Memory B cell (primary cell): Measurements from ENCODE around the gene OPA3.

Source experiments
- ATAC-seq: fragments of 150-1000 bp; cut with Tn5 transposase; 2 replicates; pipeline ENCODE4 v1.10.0; 2021; ENCODE audit warnings: low read depth, mild to moderate bottlenecking, moderate library complexity
- DNase-seq, 2 donors: peaks; one replicate each; pipeline ENCODE4 v3.0.0; 2022; ENCODE audit warnings: low spot score in 2 of 2
- H3K27ac Mint-ChIP-seq: one replicate; pipeline ENCODE4 v1.8.0; 2022; ENCODE audit warnings: mild to moderate bottlenecking, moderate library complexity, mixed read lengths
- H3K27me3 Mint-ChIP-seq: one replicate; pipeline ENCODE4 v1.8.0; 2022; ENCODE audit warnings: mixed read lengths
- H3K36me3 Mint-ChIP-seq: one replicate; pipeline ENCODE4 v1.8.0; 2022; ENCODE audit warnings: mild to moderate bottlenecking, mixed read lengths
- H3K4me1 Mint-ChIP-seq: one replicate; pipeline ENCODE4 v1.8.0; 2022; ENCODE audit warnings: mixed read lengths
- H3K4me3 Mint-ChIP-seq: one replicate; pipeline ENCODE4 v1.8.0; 2022; ENCODE audit warnings: mild to moderate bottlenecking, moderate library complexity, mixed read lengths
- H3K9me3 Mint-ChIP-seq: one replicate; pipeline ENCODE4 v1.8.0; 2022; ENCODE audit warnings: mixed read lengths

OPA3 gene

GRCh38 chr19:45590300-45591003, 5.8 kb upstream of the OPA3 start:
- no peaks in the 10 kb centered on the region for H3K9me3 Mint-ChIP-seq
- H3K27me3 Mint-ChIP-seq: peaks cover 29% of the 10 kb centered on the region
- H3K27ac Mint-ChIP-seq: no peak overlapping the region
- H3K4me3 Mint-ChIP-seq: no peak overlapping the region
- DNase-seq (no peak), ATAC-seq (no peak)
- peaks cover 9% of the 10 kb centered on the region for H3K4me1 Mint-ChIP-seq
- no peaks in the 10 kb centered on the region for H3K36me3 Mint-ChIP-seq

GRCh38 chr19:45589768-45590167, 5.2 kb upstream of the OPA3 start:
- no peak for DNase-seq
- Mint-ChIP-seq H3K27ac (no peak overlapping the region), H3K4me1 (peaks cover 12% of the 10 kb centered on the region), H3K4me3 (no peak overlapping the region), H3K9me3 (no peaks in the 10 kb centered on the region), H3K36me3 (no peaks in the 10 kb centered on the region), H3K27me3 (peaks cover 29% of the 10 kb centered on the region)
- ATAC-seq: no peak

GRCh38 chr19:45587873-45588272, 3.3 kb upstream of the OPA3 start:
- H3K27ac Mint-ChIP-seq: no peak overlapping the region
- no peaks in the 10 kb centered on the region for H3K36me3 Mint-ChIP-seq
- ATAC-seq (no peak), DNase-seq (no peak)
- no peak overlapping the region for H3K4me3 Mint-ChIP-seq
- peaks cover 29% of the 10 kb centered on the region for H3K27me3 Mint-ChIP-seq
- no peaks in the 10 kb centered on the region for H3K9me3 Mint-ChIP-seq
- H3K4me1 Mint-ChIP-seq: peaks cover 17% of the 10 kb centered on the region

- peak overlapping the region; percentile 94 for H3K27ac Mint-ChIP-seq
Observed at GRCh38 chr19:45585158-45585577, 566 bp upstream of the OPA3 start.

GRCh38 chr19:45581576-45581975, 3.0 kb downstream of the OPA3 start:
- Mint-ChIP-seq H3K27ac (no peak overlapping the region), H3K4me1 (peaks cover 20% of the 10 kb centered on the region), H3K9me3 (no peaks in the 10 kb centered on the region), H3K4me3 (no peak overlapping the region), H3K27me3 (no peaks in the 10 kb centered on the region), H3K36me3 (peaks cover 5% of the 10 kb centered on the region)
- ATAC-seq (no peak), DNase-seq (no peak)

More at GRCh38 chr19:45585158-45585577, 566 bp upstream of the OPA3 start:
- H3K27me3 Mint-ChIP-seq: peaks cover 9% of the 10 kb centered on the region
- DNase-seq (no peak), ATAC-seq (no peak)
- peaks cover 15% of the 10 kb centered on the region for H3K4me1 Mint-ChIP-seq
- no peaks in the 10 kb centered on the region for H3K9me3 Mint-ChIP-seq
- H3K4me3 Mint-ChIP-seq: peak overlapping the region; percentile 83
- peaks cover 4% of the 10 kb centered on the region for H3K36me3 Mint-ChIP-seq

GRCh38 chr19:45578861-45579260, 5.7 kb downstream of the OPA3 start:
- Mint-ChIP-seq H3K36me3 (peaks cover 7% of the 10 kb centered on the region), H3K9me3 (no peaks in the 10 kb centered on the region), H3K27ac (no peak overlapping the region), H3K27me3 (no peaks in the 10 kb centered on the region), H3K4me1 (peaks cover 16% of the 10 kb centered on the region), H3K4me3 (no peak overlapping the region)
- no peak for ATAC-seq
- no peak for DNase-seq

GRCh38 chr19:45577111-45577905, 7.3 kb downstream of the OPA3 start:
- peaks cover 7% of the 10 kb centered on the region for H3K36me3 Mint-ChIP-seq
- H3K27me3 Mint-ChIP-seq: no peaks in the 10 kb centered on the region
- DNase-seq (no peak), ATAC-seq (no peak)
- no peak overlapping the region for H3K4me3 Mint-ChIP-seq
- no peaks in the 10 kb centered on the region for H3K9me3 Mint-ChIP-seq
- no peak overlapping the region for H3K27ac Mint-ChIP-seq
- H3K4me1 Mint-ChIP-seq: peaks cover 14% of the 10 kb centered on the region

GRCh38 chr19:45576682-45577081, 7.9 kb downstream of the OPA3 start:
- peaks cover 14% of the 10 kb centered on the region for H3K4me1 Mint-ChIP-seq
- no peaks in the 10 kb centered on the region for H3K27me3 Mint-ChIP-seq
- no peak overlapping the region for H3K4me3 Mint-ChIP-seq
- ATAC-seq (no peak), DNase-seq (no peak)
- H3K9me3 Mint-ChIP-seq: no peaks in the 10 kb centered on the region
- no peak overlapping the region for H3K27ac Mint-ChIP-seq
- H3K36me3 Mint-ChIP-seq: peaks cover 7% of the 10 kb centered on the region

GRCh38 chr19:45575216-45575615, 9.4 kb downstream of the OPA3 start:
- Mint-ChIP-seq H3K4me3 (no peak overlapping the region), H3K27me3 (no peaks in the 10 kb centered on the region), H3K27ac (no peak overlapping the region), H3K36me3 (peaks cover 3% of the 10 kb centered on the region), H3K4me1 (peaks cover 11% of the 10 kb centered on the region), H3K9me3 (no peaks in the 10 kb centered on the region)
- no peak for ATAC-seq
- no peak for DNase-seq

GRCh38 chr19:45574526-45574925, 10.1 kb downstream of the OPA3 start:
- ATAC-seq: no peak
- Mint-ChIP-seq H3K27ac (no peak overlapping the region), H3K27me3 (no peaks in the 10 kb centered on the region), H3K36me3 (peaks cover 3% of the 10 kb centered on the region), H3K4me3 (no peak overlapping the region), H3K4me1 (peaks cover 16% of the 10 kb centered on the region), H3K9me3 (no peaks in the 10 kb centered on the region)
- no peak for DNase-seq

- peaks cover 10% of the 10 kb centered on the region for H3K4me1 Mint-ChIP-seq
- no peaks in the 10 kb centered on the region for H3K27me3 Mint-ChIP-seq
- no peak overlapping the region for H3K4me3 Mint-ChIP-seq
Observed at GRCh38 chr19:45571457-45572220, 13.0 kb downstream of the OPA3 start.

GRCh38 chr19:45569619-45570421, 14.8 kb downstream of the OPA3 start:
- ATAC-seq (peak; percentile 79), DNase-seq (peak; percentile 63 to 71)
- Mint-ChIP-seq H3K27me3 (no peaks in the 10 kb centered on the region), H3K4me3 (no peak overlapping the region), H3K36me3 (no peaks in the 10 kb centered on the region), H3K4me1 (peaks cover 8% of the 10 kb centered on the region), H3K9me3 (no peaks in the 10 kb centered on the region), H3K27ac (no peak overlapping the region)

More at GRCh38 chr19:45571457-45572220, 13.0 kb downstream of the OPA3 start:
- H3K27ac Mint-ChIP-seq: no peak overlapping the region
- DNase-seq: no peak
- ATAC-seq: no peak
- H3K9me3 Mint-ChIP-seq: no peaks in the 10 kb centered on the region
- H3K36me3 Mint-ChIP-seq: peaks cover 2% of the 10 kb centered on the region

GRCh38 chr19:45568732-45569131, 15.9 kb downstream of the OPA3 start:
- H3K4me1 Mint-ChIP-seq: peaks cover 11% of the 10 kb centered on the region
- no peak overlapping the region for H3K4me3 Mint-ChIP-seq
- no peak for DNase-seq
- no peaks in the 10 kb centered on the region for H3K27me3 Mint-ChIP-seq
- H3K27ac Mint-ChIP-seq: no peak overlapping the region
- no peaks in the 10 kb centered on the region for H3K36me3 Mint-ChIP-seq
- H3K9me3 Mint-ChIP-seq: no peaks in the 10 kb centered on the region
- no peak for ATAC-seq
